Airway epithelial cell (primary cell): ENCODE data around the gene PLEKHO1. TPM values are rescaled to one million over a fixed set of nuclear protein-coding genes. Genes with fewer than 3 reads are reported as not detected.

ENCODE experiments used
- total RNA-seq: library from RNA; depleted of rRNA; stranded (reverse); fragments of >200 nt; gene quantifications from 2 replicates; pipeline ENCODE4 v1.2.3, GENCODE V29; 2015

Gene PLEKHO1
- 7.2 and 8.0 TPM in 2 replicates for total RNA-seq

GRCh38 chr1:150149271-150150132, at the start of gene PLEKHO1:
Gene PLEKHO1, plus strand, starts transcription at chr1:150149916. Its CDS starts 342 bp downstream, at chr1:150150258.

Other genes with a start within 250 kb of the PLEKHO1 start
- gene SV2A, start 232.1 kb upstream of the PLEKHO1 start, total RNA-seq, result 3.4 and 4.5 TPM in 2 replicates
- gene SF3B4, start 222.1 kb upstream of the PLEKHO1 start, total RNA-seq, result 10.6 and 15.6 TPM in 2 replicates
- 9.3 and 10.2 TPM in 2 replicates for gene MTMR11, start 213.0 kb upstream of the PLEKHO1 start, total RNA-seq
- gene OTUD7B, start 139.2 kb upstream of the PLEKHO1 start, total RNA-seq, result 6.5 and 9.5 TPM in 2 replicates
- gene VPS45, start 82.1 kb upstream of the PLEKHO1 start, total RNA-seq, result 18.4 and 23.1 TPM in 2 replicates
- 28.2 and 28.7 TPM in 2 replicates for gene ANP32E, start 86.2 kb downstream of the PLEKHO1 start, total RNA-seq
- 0.14 TPM in 1 of 2 replicates, not detected in the other for gene CA14, start 107.9 kb downstream of the PLEKHO1 start, total RNA-seq
- gene APH1A, start 119.1 kb downstream of the PLEKHO1 start, total RNA-seq, result 117 and 122 TPM in 2 replicates
- 0.78 and 3.4 TPM in 2 replicates for gene C1orf54, start 122.9 kb downstream of the PLEKHO1 start, total RNA-seq
- gene CIART, start 132.6 kb downstream of the PLEKHO1 start, total RNA-seq, result 4.1 and 6.1 TPM in 2 replicates
- 55.6 and 57.3 TPM in 2 replicates for gene MRPS21, start 143.9 kb downstream of the PLEKHO1 start, total RNA-seq
- gene PRPF3, start 171.6 kb downstream of the PLEKHO1 start, total RNA-seq, result 21.1 and 23.9 TPM in 2 replicates
- 7.4 and 9.6 TPM in 2 replicates for gene RPRD2, start 214.2 kb downstream of the PLEKHO1 start, total RNA-seq